GM18951 (cell line): ENCODE results near the gene PIM1.
A peak's percentile ranks its signal among the peaks of the same experiment; 100 is the strongest.

ENCODE experiments used
- POLR2A ChIP-seq: IDR thresholded peaks from 4 replicates; pipeline ENCODE4 v1.6.1; 2011; ENCODE audit warnings: mild to moderate bottlenecking; ENCODE audit not compliant: insufficient read length, insufficient read depth; ENCODE audit errors: extremely low read depth
- in situ Hi-C: fragments of 300-500 bp; cut with MboI; formaldehyde crosslinking; loops from one replicate; pipeline ENCODE4 v1.12.0; 2022; ENCODE audit warnings: low sequenced_read_pairs, mixed read lengths, inconsistent platforms; ENCODE audit not compliant: unreplicated experiment

PIM1 gene

DNA sequence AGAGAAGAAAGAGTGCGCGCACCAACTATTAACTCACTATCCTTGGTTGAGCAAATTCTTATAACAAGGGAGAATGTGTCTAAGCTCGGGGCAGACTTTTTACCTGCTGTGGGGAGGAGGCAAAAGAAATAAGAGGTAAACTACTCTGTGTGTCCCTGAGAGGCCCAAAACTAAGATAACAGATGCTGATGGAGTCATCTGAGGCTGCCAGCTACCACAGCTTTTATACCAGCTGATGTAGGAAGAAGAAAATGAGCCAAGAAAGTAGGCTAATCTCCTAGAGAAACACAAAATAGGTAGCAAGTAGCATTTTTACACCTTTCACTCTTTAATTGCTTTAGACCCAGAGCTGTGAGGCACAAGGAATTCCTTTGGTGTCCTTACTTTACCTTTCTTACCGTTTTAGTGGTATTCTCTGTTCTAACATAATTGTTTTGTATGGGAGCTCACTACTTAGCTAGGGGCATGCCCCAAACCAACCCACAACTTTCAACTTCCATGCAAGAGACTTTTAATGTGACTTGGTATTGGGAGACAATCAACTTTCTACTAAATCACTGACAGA is 27.8 kb upstream of the PIM1 start:
- no peak for TF ChIP-seq POLR2A
- in situ Hi-C loops: no loop called here

DNA sequence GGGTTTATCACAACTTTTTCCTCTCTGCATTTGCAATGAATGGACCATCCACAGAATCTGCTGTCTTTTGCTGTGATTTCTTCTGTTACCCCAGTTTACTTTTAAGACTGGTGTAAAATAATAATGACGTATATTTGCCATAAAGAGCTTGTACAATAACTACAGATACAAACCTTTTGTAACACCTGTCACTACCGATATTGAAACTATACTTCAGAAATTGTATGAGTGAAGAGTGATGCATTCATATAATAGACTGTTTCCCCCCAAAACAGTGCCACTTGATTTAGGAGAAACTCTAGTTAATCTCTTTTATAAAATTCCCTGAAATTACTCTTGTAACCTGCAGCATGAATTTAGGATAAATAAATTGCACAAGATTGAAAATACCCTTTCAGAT is 26.4 kb upstream of the PIM1 start:
- in situ Hi-C loops: no loop called here
- no peak for TF ChIP-seq POLR2A

DNA sequence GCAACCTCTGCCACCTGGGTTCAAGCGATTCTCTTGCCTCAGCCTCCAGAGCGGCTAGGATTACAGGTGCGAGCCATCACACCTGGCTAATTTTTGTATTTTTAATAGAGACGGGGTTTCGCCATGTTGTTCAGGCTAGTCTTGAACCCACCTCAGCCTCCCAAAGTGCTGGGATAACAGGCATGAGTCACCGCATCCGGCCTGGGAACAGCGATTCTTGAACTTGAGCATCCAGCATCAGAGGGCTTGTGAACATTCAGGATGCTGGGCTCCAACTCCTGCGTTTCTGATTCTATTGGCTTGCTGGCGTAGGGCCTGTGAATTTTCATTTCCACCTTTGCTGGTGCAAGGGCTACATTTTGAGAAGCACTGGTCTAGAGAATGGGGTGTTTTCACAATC is 24.5 kb upstream of the PIM1 start:
- TF ChIP-seq POLR2A: no peak

DNA sequence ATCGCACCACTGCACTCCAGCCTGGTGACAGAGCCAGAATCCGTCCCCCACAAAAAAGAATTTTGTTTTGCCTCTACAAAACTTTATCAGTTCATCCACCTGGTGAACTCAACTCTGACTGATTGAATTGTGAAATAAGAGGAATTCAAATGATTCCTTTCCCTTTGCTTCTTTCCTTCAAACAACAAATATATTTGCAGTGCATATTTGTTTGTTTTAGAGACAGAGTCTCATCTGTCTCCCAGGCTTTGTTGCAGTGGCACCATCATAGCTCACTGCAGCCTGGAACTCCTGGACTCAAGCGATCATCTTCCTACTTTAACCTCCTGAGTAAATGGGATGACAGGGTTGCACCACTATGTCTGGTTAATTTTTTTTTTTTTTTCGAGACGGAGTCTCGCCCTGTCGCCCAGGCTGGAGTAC is 23.2 kb upstream of the PIM1 start:
- in situ Hi-C loops: no loop called here
- no peak for TF ChIP-seq POLR2A

More for the DNA sequence above, 24.5 kb upstream of the PIM1 start:
- in situ Hi-C loops: no loop called here

DNA sequence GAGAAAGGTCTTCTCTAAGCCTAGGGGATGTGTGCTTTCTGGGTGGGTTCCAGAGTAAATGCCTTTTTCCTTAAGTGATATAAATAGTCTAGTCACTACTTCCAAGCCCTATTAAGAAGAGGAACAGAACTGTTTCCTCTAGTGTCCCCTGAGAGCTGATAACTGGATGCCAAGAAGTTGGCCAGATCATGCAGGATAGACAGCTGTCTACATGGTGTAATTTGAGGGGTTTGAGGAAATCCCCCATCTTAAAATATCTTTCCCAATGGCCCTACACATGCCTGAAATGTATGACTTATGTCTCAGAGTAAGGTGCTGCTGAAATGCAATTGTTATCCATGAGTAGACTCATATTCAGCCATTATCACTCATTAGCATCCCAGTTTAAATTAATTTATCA is 20.2 kb upstream of the PIM1 start:
- in situ Hi-C loops: no loop called here
- no peak for TF ChIP-seq POLR2A

DNA sequence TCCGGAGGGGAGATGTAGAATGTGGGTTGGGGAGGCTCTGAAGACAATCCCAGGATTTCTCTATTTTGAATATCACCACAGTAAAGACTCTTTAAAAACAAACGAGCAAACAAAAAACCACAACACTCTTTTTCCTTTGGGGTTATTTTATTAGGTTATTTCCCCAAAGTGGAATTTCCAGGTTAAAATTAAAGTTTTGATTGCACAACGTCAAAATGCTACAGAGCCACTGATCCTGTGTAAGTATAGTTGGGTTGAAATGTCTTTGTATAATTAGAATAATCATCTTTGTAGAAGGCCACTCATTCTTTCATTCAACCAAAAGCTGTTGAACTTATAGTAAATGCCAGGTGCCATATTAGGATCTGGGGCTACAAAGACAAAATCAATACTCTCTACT is 19.6 kb upstream of the PIM1 start:
- TF ChIP-seq POLR2A: no peak
- in situ Hi-C loops: no loop called here

DNA sequence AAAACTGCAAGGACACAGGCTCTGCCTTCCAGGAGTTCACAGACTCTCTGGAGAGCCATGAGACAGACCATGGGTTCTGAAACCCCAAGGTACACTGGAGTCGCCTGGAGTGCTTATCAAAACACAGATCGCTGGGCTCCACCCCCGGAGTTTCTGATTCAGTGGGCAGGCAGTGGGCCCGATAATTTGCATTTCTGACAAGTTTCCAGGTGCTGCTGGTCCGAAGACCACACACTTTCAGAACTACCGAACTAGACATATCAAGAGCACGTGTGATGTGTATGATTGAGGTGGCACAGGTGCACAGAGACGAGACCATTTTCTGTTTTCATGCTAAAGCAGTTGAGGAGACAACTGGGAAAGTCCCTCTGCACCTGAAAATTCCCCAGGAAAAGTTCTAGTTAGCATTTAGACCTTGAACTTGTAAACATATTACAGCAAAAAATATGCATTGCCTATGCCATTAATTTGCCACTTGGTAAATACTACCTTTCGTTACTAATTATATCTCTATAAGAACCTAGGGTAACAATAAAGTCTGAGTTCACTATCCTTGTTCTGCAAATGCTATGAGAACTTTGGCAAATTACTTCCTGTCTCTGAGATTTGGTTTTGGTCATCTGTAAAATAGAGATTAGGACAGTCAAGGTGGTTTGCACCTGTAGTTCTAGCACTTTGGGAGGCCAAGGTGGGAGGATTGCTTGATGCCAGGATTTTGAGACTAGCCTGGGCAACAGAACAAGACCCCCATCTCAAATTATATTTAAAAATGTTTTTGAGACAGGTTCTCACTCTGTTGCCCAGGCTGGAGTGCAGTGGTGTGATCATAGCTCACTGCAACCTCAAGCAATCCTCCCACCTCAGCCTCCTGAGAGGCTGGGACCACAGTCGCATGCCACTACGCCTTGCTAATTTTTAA is 14.3 kb upstream of the PIM1 start:
- in situ Hi-C loops: no loop called here
- TF ChIP-seq POLR2A: peak; percentile 46

DNA sequence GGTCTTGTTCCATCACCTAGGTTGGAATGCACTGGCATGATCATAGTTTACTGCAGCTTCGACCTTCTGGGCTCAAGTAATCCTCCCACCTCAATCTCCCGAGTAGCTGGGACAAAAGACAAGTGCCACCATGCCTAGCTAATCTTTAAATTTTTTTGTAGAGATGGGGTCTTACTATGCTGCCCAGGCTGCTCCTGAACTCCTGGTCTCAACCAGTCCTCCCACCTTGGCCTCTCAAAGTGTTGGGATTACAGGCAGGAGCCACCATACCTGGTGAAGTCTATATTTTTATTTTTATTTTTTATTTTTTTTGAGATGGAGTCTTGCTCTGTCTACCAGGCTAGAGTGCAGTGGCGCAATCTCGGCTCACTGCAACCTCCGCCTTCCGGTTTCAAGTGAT is 11.4 kb upstream of the PIM1 start:
- in situ Hi-C loops: no loop called here
- no peak for TF ChIP-seq POLR2A

DNA sequence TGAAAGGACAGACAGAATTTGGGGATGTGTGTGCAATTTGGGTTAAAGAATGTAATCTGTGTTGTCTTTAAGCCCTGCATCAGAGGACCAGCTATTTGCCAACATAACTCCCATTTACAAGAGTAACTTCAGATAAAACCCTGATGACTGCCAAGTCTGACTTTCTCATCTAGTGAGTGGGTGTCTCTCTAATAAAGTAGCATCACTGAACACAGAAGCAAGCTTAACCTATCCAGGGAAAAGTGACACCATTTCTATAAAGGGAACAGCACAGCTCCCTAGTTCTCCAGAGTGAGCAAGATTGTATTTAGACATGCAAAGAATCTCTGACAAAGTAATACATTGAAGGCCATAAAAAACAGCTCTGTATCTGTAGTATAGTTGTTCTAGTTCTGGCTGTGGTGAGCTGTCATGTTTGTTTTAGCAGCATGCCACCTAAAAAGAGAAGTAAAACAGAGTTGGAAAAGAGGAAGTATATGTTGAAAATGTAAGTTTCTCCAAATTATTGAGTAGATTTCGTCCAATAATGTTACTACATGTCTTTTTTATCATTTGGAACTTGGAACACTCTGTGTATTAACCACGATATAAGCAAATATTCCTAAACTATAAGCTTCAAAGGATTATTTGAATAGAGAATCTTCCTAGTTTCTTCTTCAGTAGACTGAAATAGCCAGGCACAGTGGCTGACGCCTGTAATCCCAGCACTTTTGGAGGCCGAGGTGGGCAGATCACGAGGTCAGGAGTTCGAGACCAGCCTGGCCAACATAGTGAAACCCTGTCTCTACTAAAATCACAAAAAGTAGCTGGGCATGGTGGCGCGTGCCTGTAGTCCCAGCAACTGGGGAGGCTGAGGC is 8.8 kb upstream of the PIM1 start:
- no peak for TF ChIP-seq POLR2A
- in situ Hi-C loops: no loop called here

DNA sequence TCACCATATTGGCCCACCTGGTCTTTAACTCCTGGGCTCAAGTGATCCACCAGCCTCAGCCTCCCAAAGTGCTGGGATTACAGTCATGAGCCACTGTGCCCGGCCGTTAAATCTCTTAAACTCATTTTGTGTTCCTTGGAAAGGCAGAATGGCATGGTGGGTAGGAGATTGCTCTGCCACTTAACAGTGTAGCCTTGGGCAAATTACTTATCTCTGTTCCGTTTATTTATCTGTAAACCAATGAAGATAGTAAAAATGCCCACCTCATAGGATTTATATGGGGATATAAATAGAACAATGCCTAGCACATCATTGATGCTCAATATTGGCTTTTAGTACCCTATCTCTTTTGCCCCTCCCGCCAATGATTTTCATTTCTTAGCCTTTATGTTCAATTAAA is 7.2 kb upstream of the PIM1 start:
- in situ Hi-C loops: no loop called here
- TF ChIP-seq POLR2A: no peak

DNA sequence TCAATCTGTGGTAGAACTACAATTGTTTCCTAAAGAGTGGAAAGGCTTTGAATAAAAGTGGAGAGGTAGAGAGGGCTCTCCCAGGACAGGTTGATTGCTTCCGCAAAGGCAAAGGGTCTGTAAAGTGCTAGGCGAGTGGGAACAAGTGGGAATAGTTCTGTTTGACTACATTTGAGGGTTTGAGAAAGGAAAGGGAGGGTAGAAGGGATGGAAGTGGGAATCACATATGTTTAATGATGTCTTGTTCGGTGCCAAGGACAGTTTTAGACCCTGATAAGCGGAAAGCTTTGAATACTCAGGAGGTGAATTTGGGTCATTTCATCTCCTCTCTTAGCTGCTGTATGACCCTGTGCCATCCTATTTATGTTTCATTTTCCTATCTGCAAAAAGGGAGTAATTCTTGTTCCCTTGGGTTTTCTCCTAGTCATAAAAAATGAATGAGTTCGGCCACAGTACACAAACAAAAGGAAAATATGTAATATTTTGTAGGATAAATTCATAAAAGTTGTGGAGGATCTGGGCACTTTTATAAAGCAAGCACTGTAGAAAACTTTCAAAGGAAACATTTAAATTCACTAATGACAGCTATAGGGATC is 1.7 kb upstream of the PIM1 start:
- no peak for TF ChIP-seq POLR2A
- in situ Hi-C loops: no loop called here

DNA sequence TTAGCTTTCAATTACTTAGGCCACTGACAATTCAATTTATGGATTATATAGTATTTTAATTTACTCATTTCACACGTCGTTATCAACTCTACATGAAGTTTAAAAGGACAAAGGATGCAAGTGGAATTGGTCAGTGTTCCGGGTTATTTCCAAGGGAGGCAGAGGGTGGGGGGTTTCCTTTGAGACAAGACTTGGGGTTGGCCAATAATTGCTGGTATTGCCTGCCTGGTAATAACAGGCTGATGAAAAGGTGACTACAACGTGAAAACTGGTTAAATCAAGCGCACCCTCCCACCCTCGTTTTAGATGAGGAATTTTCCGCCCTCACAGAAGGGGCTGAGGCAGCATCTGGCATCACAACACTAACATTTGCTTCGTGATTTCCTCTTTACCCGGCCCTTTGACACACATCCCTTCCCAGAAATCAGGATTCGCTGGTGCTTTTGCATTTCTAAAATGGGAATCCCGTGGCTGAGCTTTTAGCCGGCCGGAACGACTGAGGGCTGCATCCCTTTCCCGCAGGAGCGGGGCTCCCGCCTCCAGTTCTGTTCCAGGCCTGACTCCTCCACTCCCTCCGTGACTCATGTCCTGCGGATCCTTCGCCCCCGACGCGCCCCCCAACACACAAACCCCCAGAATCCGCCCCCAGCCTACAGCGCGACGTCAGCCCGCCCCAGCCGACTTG is 999 bp upstream of the PIM1 start:
- no peak for TF ChIP-seq POLR2A
- in situ Hi-C loops: no loop called here
